H1 (cell line): ENCODE data around the gene GCC1. TPM values are rescaled to one million over a fixed set of nuclear protein-coding genes. Genes with fewer than 3 reads are reported as not detected.
A peak's percentile ranks its signal among the peaks of the same experiment; 100 is the strongest.

Experiments used
- CTCF ChIA-PET: fragments of 300-600 bp; sonication (Branson Sonifier 250); formaldehyde crosslinking; loops from one replicate; lab custom pipeline; 2021; ENCODE audit not compliant: partially characterized antibody; lab: Charles Lee
- POLR2A ChIA-PET: fragments of 300-600 bp; sonication (Branson Sonifier 250); formaldehyde crosslinking; loops from one replicate; lab custom pipeline; 2021; ENCODE audit warnings: inconsistent platforms; ENCODE audit not compliant: partially characterized antibody; lab: Charles Lee
- DNase-seq, 2 experiments: peaks; one replicate each; pipeline versions ENCODE4 v3.0.0 to v3.0.0-alpha.2; 2010 to 2022; ENCODE audit warnings: low spot score in 2 of 2, low read depth in 1 of 2, mixed read lengths in 1 of 2
- FAIRE-seq: peaks from 2 replicates; lab custom pipeline; 2011; peaks lifted over from hg19 to GRCh38; lab: Jason Lieb, UNC
- H2AFZ ChIP-seq: 2 replicates; pipeline ENCODE4 v1.8.1; 2012; ENCODE audit warnings: low read length, inconsistent platforms
- H2AK5ac ChIP-seq: 2 replicates; pipeline ENCODE4 v1.6.1; 2013; ENCODE audit warnings: low read depth, low read length
- H2BK120ac ChIP-seq: replicated peaks from 2 replicates; pipeline ENCODE3; 2013; ENCODE audit warnings: low read depth, low read length, inconsistent platforms
- H2BK12ac ChIP-seq: 2 replicates; pipeline ENCODE4 v1.6.1; 2013; ENCODE audit warnings: low read depth, low read length
- H2BK15ac ChIP-seq: 2 replicates; pipeline ENCODE4 v1.6.1; 2013; ENCODE audit warnings: low read length
- H2BK20ac ChIP-seq: 2 replicates; pipeline ENCODE4 v1.6.1; 2013; ENCODE audit warnings: low read length
- H2BK5ac ChIP-seq: 2 replicates; pipeline ENCODE4 v1.6.1; 2013; ENCODE audit warnings: low read depth, low read length
- H3K14ac ChIP-seq: 2 replicates; pipeline ENCODE4 v1.6.1; 2013; ENCODE audit warnings: inconsistent platforms; ENCODE audit not compliant: insufficient read length
- H3K18ac ChIP-seq: 2 replicates; pipeline ENCODE4 v1.6.1; 2013; ENCODE audit warnings: low read length; ENCODE audit errors: extremely low read depth
- H3K23ac ChIP-seq: 2 replicates; pipeline ENCODE4 v1.6.1; 2013; ENCODE audit warnings: inconsistent platforms; ENCODE audit not compliant: insufficient read length
- H3K23me2 ChIP-seq: 2 replicates; pipeline ENCODE4 v1.6.1; 2013; ENCODE audit warnings: low read depth, low read length
- H3K27ac ChIP-seq: 2 replicates; pipeline ENCODE4 v1.6.1; 2011; ENCODE audit warnings: low read depth, low read length, inconsistent platforms
- H3K27me3 ChIP-seq, 4 experiments: replicated peaks in 1 of 4; 1 replicate in 1 of 4; 2 replicates in 3 of 4; pipeline versions ENCODE4 v1.6.1 to v1.8.1; 2011 to 2013; ENCODE audit warnings: low read length in 3 of 4, mild to moderate bottlenecking in 3 of 4, inconsistent platforms in 2 of 4, mixed read lengths in 2 of 4, moderate library complexity in 1 of 4; ENCODE audit not compliant: control insufficient read depth in 3 of 4, insufficient read depth in 3 of 4; ENCODE audit errors: extremely low read depth in 1 of 4
- H3K36me3 ChIP-seq, 4 experiments: 2 replicates each; pipeline versions ENCODE4 v1.6.1 to v1.8.1; 2011 to 2013; ENCODE audit warnings: mild to moderate bottlenecking in 4 of 4, low read length in 3 of 4, moderate library complexity in 2 of 4, control low read depth in 1 of 4, inconsistent platforms in 1 of 4; ENCODE audit not compliant: insufficient read depth in 4 of 4, control insufficient read depth in 2 of 4
- H3K4ac ChIP-seq: replicated peaks from 2 replicates; pipeline ENCODE3; 2013; ENCODE audit warnings: low read length, low read depth, mixed read lengths, inconsistent platforms; ENCODE audit not compliant: insufficient read length
- H3K4me1 ChIP-seq, 4 experiments: replicated peaks in 1 of 4; 1 replicate in 1 of 4; 2 replicates in 3 of 4; pipeline versions ENCODE4 v1.6.1 to v1.8.1; 2011 to 2013; ENCODE audit warnings: low read length in 3 of 4, inconsistent platforms in 2 of 4, mixed read lengths in 1 of 4; ENCODE audit not compliant: insufficient read depth in 4 of 4, control insufficient read depth in 3 of 4
- H3K4me2 ChIP-seq, 2 experiments: 2 replicates each; pipeline versions ENCODE4 v1.6.1 to v1.8.1; 2011 to 2013; ENCODE audit warnings: low read depth in 2 of 2, low read length in 2 of 2, control low read depth in 1 of 2, inconsistent platforms in 1 of 2, mild to moderate bottlenecking in 1 of 2; ENCODE audit not compliant: insufficient read depth in 1 of 2
- H3K4me3 ChIP-seq, 4 experiments: fragments of 200-600, 300-600 bp in 1 of 4; sonication (generic), shearing (Covaris generic), sonication (Bioruptor Twin) in 1 of 4; 2 replicates each; pipeline versions ENCODE4 v1.5.1 to v1.8.1; 2011 to 2016; ENCODE audit warnings: low read length in 4 of 4, low read depth in 3 of 4, control low read depth in 2 of 4, inconsistent platforms in 2 of 4, mild to moderate bottlenecking in 2 of 4, mixed read lengths in 1 of 4, moderate library complexity in 1 of 4; ENCODE audit not compliant: insufficient read depth in 2 of 4; ENCODE audit errors: extremely low read depth in 1 of 4
- H3K56ac ChIP-seq: replicated peaks from 2 replicates; pipeline ENCODE3; 2013; ENCODE audit warnings: low read depth, mild to moderate bottlenecking, mixed read lengths, low read length, inconsistent platforms; ENCODE audit not compliant: insufficient read length
- H3K79me1 ChIP-seq: 2 replicates; pipeline ENCODE4 v1.6.1; 2013; ENCODE audit warnings: low read depth, low read length, control low read depth
- H3K79me2 ChIP-seq, 2 experiments: 2 replicates each; pipeline versions ENCODE4 v1.6.1 to v1.8.1; 2012 to 2013; ENCODE audit warnings: low read length in 2 of 2, mild to moderate bottlenecking in 2 of 2, inconsistent platforms in 1 of 2; ENCODE audit not compliant: insufficient read depth in 2 of 2, control insufficient read depth in 1 of 2
- H3K9ac ChIP-seq, 4 experiments: replicated peaks in 1 of 4; 1 replicate in 1 of 4; 2 replicates in 3 of 4; pipeline versions ENCODE4 v1.6.1 to v1.8.1; 2011 to 2013; ENCODE audit warnings: low read depth in 3 of 4, low read length in 3 of 4, control low read depth in 2 of 4, mild to moderate bottlenecking in 2 of 4, moderate library complexity in 2 of 4, inconsistent platforms in 1 of 4; ENCODE audit errors: extremely low read depth in 1 of 4
- H3K9me3 ChIP-seq, 2 experiments: 2 replicates each; pipeline versions ENCODE4 v1.6.1 to v1.8.1; 2012 to 2013; ENCODE audit warnings: mild to moderate bottlenecking in 2 of 2, moderate library complexity in 2 of 2, control low read depth in 1 of 2, inconsistent platforms in 1 of 2, low read depth in 1 of 2, low read length in 1 of 2, mixed read lengths in 1 of 2; ENCODE audit not compliant: insufficient read depth in 2 of 2
- H4K20me1 ChIP-seq, 2 experiments: replicated peaks in 1 of 2; 2 replicates each; pipeline versions ENCODE3 to v1.8.1; 2011 to 2013; ENCODE audit warnings: inconsistent platforms in 2 of 2, low read length in 2 of 2, mild to moderate bottlenecking in 1 of 2; ENCODE audit not compliant: insufficient read depth in 2 of 2, control insufficient read depth in 1 of 2
- H4K5ac ChIP-seq: 2 replicates; pipeline ENCODE4 v1.6.1; 2013; ENCODE audit warnings: low read length, low read depth, mixed read lengths, inconsistent platforms; ENCODE audit not compliant: insufficient read length
- H4K8ac ChIP-seq: 2 replicates; pipeline ENCODE4 v1.8.0; 2013; ENCODE audit warnings: mild to moderate bottlenecking, moderate library complexity, low read length, inconsistent platforms; ENCODE audit not compliant: insufficient read depth; ENCODE audit errors: extremely low read depth
- H4K91ac ChIP-seq: replicated peaks from 2 replicates; pipeline ENCODE3; 2013; ENCODE audit warnings: low read length, mixed read lengths, inconsistent platforms; ENCODE audit not compliant: insufficient read length
- SAP30 ChIP-seq: fragments of 300-600 bp; sonication (generic); IDR thresholded peaks from 2 replicates; pipeline ENCODE4 v1.7.1; 2012; ENCODE audit warnings: low read length, moderate library complexity, mild to moderate bottlenecking, inconsistent platforms; ENCODE audit not compliant: insufficient read depth, insufficient replicate concordance
- WGBS, 2 experiments: shearing (Covaris generic) in 1 of 2; methylation state at CpG; one replicate each; pipeline versions ENCODE4 v1.1.6 to v1.1.7; 2013 to 2015; ENCODE audit warnings: low lambda C conversion rate in 2 of 2, mixed read lengths in 2 of 2, inconsistent platforms in 1 of 2, low coverage in 1 of 2, missing lambda C conversion rate in 1 of 2; ENCODE audit not compliant: insufficient replicate concordance in 2 of 2, insufficient coverage in 1 of 2, insufficient read length in 1 of 2; ENCODE audit errors: extremely low coverage in 1 of 2, missing lambda C conversion rate in 1 of 2; 5-methylcytosine and 5-hydroxymethylcytosine counted together
- long read RNA-seq, 2 experiments: library from RNA in 1 of 2; library from capped mRNA in 1 of 2; stranded (forward); transcript quantifications; one replicate each; pipeline ENCODE4 v2.0.0, GENCODE V29; 2021; ENCODE audit warnings: inconsistent platforms in 1 of 2
- polyA minus RNA-seq, 3 experiments: library from RNA; depleted of rRNA, polyadenylated mRNA; stranded (reverse); fragments of >200 nt; gene quantifications; 1 replicate in 2 of 3; 2 replicates in 1 of 3; pipeline ENCODE4 v1.2.3, GENCODE V29; 2011
- polyA plus RNA-seq, 7 experiments: library from polyadenylated mRNA; depleted of rRNA in 3 of 7; stranded (reverse) in 5 of 7; unstranded in 2 of 7; fragments of >200 nt in 5 of 7; fragments of 200-250 nt in 2 of 7; gene quantifications; 1 replicate in 5 of 7; 2 replicates in 1 of 7; 4 replicates in 1 of 7; pipeline versions ENCODE4 v1.2.1 to v1.2.3, GENCODE V29; 2011 to 2013; ENCODE audit warnings: missing spikeins in 2 of 7, mixed read lengths in 2 of 7
- total RNA-seq: library from RNA; stranded (reverse); fragmentation: NEBNext Ultra II Directional; extraction: Animal tissue kit (Norgen Biotek cat#: 25700); gene quantifications from 2 replicates; pipeline ENCODE4 v1.2.1, GENCODE V29; 2021

The GCC1 gene, protein sequence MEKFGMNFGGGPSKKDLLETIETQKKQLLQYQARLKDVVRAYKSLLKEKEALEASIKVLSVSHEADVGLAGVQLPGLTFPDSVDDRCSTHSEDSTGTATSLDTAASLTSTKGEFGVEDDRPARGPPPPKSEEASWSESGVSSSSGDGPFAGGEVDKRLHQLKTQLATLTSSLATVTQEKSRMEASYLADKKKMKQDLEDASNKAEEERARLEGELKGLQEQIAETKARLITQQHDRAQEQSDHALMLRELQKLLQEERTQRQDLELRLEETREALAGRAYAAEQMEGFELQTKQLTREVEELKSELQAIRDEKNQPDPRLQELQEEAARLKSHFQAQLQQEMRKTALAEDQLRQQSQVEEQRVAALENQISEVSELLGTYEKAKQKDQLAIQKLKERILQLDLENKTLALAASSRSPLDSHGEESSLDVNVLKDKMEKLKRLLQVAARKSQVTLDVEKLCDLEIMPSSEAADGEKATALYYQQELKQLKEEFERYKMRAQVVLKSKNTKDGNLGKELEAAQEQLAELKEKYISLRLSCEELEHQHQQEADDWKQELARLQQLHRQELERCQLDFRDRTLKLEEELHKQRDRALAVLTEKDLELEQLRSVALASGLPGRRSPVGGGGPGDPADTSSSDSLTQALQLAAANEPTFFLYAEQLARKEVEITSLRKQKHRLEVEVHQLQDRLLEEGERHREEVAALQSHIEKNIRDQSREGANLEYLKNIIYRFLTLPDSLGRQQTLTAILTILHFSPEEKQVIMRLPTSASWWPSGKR
- total RNA-seq (14.7 and 15.0 TPM in 2 replicates), polyA plus RNA-seq (2011; rRNA removed) (3.3 and 4.6 TPM in 2 replicates), polyA minus RNA-seq (2011; rRNA and poly(A)+ RNA removed) (9.9 and 13.4 TPM in 2 replicates)
- 6.0 TPM for polyA plus RNA-seq (2011; cell fraction: cytosol; rRNA removed)
- polyA plus RNA-seq (2011; cell fraction: nucleus; rRNA removed): 4.3 TPM
- polyA plus RNA-seq (2012, experiment 1 of 2): 10.9 to 11.3 TPM (median 11.0 TPM) in 4 replicates
- polyA plus RNA-seq (2012, experiment 2 of 2): 2.1 TPM
- 5.6 TPM for polyA plus RNA-seq (2013, experiment 1 of 2)
- 5.4 TPM for polyA plus RNA-seq (2013, experiment 2 of 2)
- 8.1 TPM for polyA minus RNA-seq (2011; cell fraction: cytosol; rRNA and poly(A)+ RNA removed)
- 8.7 TPM for polyA minus RNA-seq (2011; cell fraction: nucleus; rRNA and poly(A)+ RNA removed)
- long read RNA-seq, experiment 1, full-length matches to known transcripts: 3 of 18 reads
- long read RNA-seq, experiment 1, partial matches to known transcripts: 0 of 18 reads
- long read RNA-seq, experiment 1, other reads (novel, unspliced or antisense): 15 of 18 reads
- long read RNA-seq, experiment 2, partial matches to known transcripts: 0 of 3 reads
- long read RNA-seq, experiment 2, other reads (novel, unspliced or antisense): 3 of 3 reads

DNA sequence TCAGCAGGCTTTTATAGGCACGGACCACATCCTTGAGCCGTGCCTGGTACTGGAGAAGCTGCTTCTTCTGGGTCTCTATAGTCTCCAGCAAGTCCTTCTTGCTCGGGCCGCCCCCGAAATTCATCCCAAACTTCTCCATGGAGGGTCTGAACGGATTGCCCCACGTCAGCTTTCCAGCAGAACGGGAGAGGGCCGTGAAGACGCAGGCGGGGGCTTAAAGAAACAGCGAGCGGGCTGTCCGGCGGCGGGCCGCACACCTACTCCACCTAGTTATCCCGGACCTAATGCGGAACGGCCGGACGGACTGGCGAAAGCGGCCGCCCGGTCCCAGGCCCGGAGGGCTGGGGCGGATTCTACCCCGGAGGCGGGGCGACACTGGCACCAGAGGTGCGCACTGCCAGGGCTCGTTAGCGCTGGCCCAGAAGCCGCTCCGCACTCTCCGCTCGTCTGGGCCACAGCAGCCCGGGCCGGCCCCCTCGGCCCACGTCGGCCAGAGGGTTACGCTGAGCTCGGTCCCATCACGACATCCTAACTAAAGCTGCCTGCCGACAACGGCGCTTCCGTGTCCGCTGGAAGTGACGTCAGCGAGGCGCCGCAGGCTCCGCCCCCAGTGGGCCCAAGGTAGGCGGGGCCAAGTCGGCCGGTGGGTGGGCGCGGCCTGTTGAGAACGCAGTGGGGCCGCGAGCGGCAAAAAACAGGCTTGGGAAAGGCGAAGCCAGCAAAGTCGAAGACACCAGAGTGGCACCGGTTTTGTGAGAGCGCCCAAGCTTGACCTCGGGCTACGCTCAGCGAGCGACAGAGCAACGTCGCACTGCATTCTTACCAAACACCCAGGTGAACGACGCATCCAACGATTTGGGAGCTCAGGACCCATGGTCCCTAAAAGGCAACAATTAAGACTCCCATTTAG, at the start of gene GCC1:
TSS of gene GCC1 (minus strand) at position 553 of the 910 bp plus-strand sequence. CDS start at position 139, 414 bp downstream.
- no peak within 1 kb of the TSS for H3K14ac ChIP-seq
- H3K36me3 ChIP-seq: peaks cover 0 to 18% (median 6%) of the 10 kb centered on the region in 4 experiments; a peak in 4 of 8 replicates
- peak within 1 kb of the TSS; percentile 86 for H4K8ac ChIP-seq
- no peak for FAIRE-seq
- peak; percentile 66 to 100 for DNase-seq
- H3K27me3 ChIP-seq: peaks cover 5 to 23% (median 22%) of the 10 kb centered on the region in 4 experiments
- no peaks in the 10 kb centered on the region for H3K9me3 ChIP-seq
- peak within 1 kb of the TSS; percentile 51; the same call in 1 of the 2 replicates for H3K27ac ChIP-seq
- no peak within 1 kb of the TSS for H2BK120ac ChIP-seq
- H3K4me2 ChIP-seq: peak within 1 kb of the TSS; percentile 81 to 91
- H3K9ac ChIP-seq: peak within 1 kb of the TSS; percentile 55 to 77 (median 74)
- peaks cover 0 to 19% of the 10 kb centered on the region in 2 experiments; a peak in 1 of 4 replicates for H3K79me2 ChIP-seq
- peak within 1 kb of the TSS; percentile 91; the same call in 1 of the 2 replicates for H2BK12ac ChIP-seq
- ChIA-PET POLR2A (interaction anchor here (0.7 to 1.6 kb wide), 5 partner anchors 13 to 98 kb away, joined by 3 to 5 read pairs (median 3); no protein-coding TSS in a partner anchor), CTCF (interaction anchor here (0.5 to 2.6 kb wide), 12 partner anchors 9 to 519 kb away, joined by 3 to 16 read pairs (median 4); no protein-coding TSS in a partner anchor)
- H3K56ac ChIP-seq: peak within 1 kb of the TSS; percentile 14
- peak within 1 kb of the TSS; percentile 96 for H2AFZ ChIP-seq
- peak within 1 kb of the TSS; percentile 59 for H4K5ac ChIP-seq
- no peak within 1 kb of the TSS for H3K23ac ChIP-seq
- H3K79me1 ChIP-seq: peaks cover 11% of the 10 kb centered on the region; the same call in 1 of the 2 replicates
- peak within 1 kb of the TSS; percentile 100 for H2BK15ac ChIP-seq
- no peak within 1 kb of the TSS for H2BK20ac ChIP-seq
- H3K4ac ChIP-seq: no peak within 1 kb of the TSS
- H3K18ac ChIP-seq: peak within 1 kb of the TSS; percentile 97
- peak within 1 kb of the TSS; percentile 80 to 95 (median 90) for H3K4me3 ChIP-seq
- 4% methylated on average over 69 of the region's 78 CpGs; no CpG with 5 or more reads in 1 of the 2 experiments for WGBS, 2 experiments
- H4K20me1 ChIP-seq: peaks cover 8 to 18% of the 10 kb centered on the region in 2 experiments
- H3K23me2 ChIP-seq: peaks cover 10% of the 10 kb centered on the region
- no peak within 1 kb of the TSS for H4K91ac ChIP-seq
- H2BK5ac ChIP-seq: peak within 1 kb of the TSS; percentile 76; the same call in 1 of the 2 replicates
- H3K4me1 ChIP-seq: peaks cover 6 to 18% (median 8%) of the 10 kb centered on the region in 4 experiments
- H2AK5ac ChIP-seq: no peak within 1 kb of the TSS; the same call in 1 of the 2 replicates
- no peak for TF ChIP-seq SAP30
